Measurements from ENCODE around the gene TSGA10IP. TPM values are rescaled to one million over a fixed set of nuclear protein-coding genes. Genes with fewer than 3 reads are reported as not detected.

The TSGA10IP gene
- total RNA-seq, 1 experiment from 2014 or later: not detected

GRCh38 chr11:65965986-65966762 is 20.9 kb downstream of the TSGA10IP start:
- Histone ChIP-seq H3K27me3 (ENCODE audit: insufficient read depth, low read length) (no peaks in the 10 kb centered on the region), H4K20me1 (ENCODE audit: insufficient read depth) (no peaks in the 10 kb centered on the region), H3K4me1 (ENCODE audit: control insufficient read depth in 1 of 2, insufficient read depth in 2 of 2, low read length in 2 of 2) (peaks cover 8 to 10% of the 10 kb centered on the region in 2 experiments; a peak in 3 of 4 replicates), H3K27ac (ENCODE audit: low read depth, low read length) (no peak overlapping the region), H3K36me3 (ENCODE audit: control insufficient read depth in 1 of 2, insufficient read depth in 2 of 2, low read length in 2 of 2) (peaks cover 31 to 46% of the 10 kb centered on the region in 2 experiments; a peak in 3 of 4 replicates), H3K9me2 (ENCODE audit: insufficient read depth) (no peaks in the 10 kb centered on the region), H2AFZ (ENCODE audit: low read depth, low read length, poor library complexity, severe bottlenecking) (no peak overlapping the region), H3K9me3 (ENCODE audit: control insufficient read depth in 1 of 2, insufficient read depth in 1 of 2, low read depth in 1 of 2, low read length in 2 of 2) (no peaks in the 10 kb centered on the region), H3K79me2 (ENCODE audit: insufficient read depth, low read length) (peaks cover 52% of the 10 kb centered on the region), H3K4me2 (ENCODE audit: low read length) (no peak overlapping the region), H3K9ac (ENCODE audit: low read length) (no peak overlapping the region), H3K4me3 (replicated peaks in 1 of 2; ENCODE audit: low read depth in 1 of 2, low read length in 2 of 2) (no peak overlapping the region)
- ChIA-PET CTCF (no interaction called here), POLR2A (no interaction called here), RAD21 (ENCODE audit: low non-redundant PET in 1 of 2, low total read pairs in 2 of 2, uncharacterized antibody in 2 of 2, unreplicated experiment in 2 of 2) (no interaction called here)
- ATAC-seq: no peak
- no TSS peak for BruUV-seq (replicated peaks)
- intact Hi-C loops (cut with micrococcal nuclease): no loop called here
- DNase-seq (ENCODE audit: low read depth, low spot score): no peak
- TF ChIP-seq SP1 (IDR thresholded peaks at IDR 0.05; ENCODE audit: low read depth) (no peak), CEBPB (IDR thresholded peaks at IDR 0.05; ENCODE audit: low read depth) (no peak), SRF (IDR thresholded peaks at IDR 0.05; ENCODE audit: low read depth) (no peak), POLR2AphosphoS5 (IDR thresholded peaks at IDR 0.05; ENCODE audit: low read depth, low read length) (no peak), CTCF (IDR thresholded peaks at IDR 0.05 in 2 of 3, conservative IDR thresholded peaks at IDR 0.05 in 1 of 3; ENCODE audit: borderline replicate concordance in 1 of 3, insufficient read depth in 1 of 3, low read depth in 2 of 3, low read length in 2 of 3) (no peak), ZBTB33 (IDR thresholded peaks at IDR 0.05; ENCODE audit: extremely low read depth, insufficient replicate concordance, low read length) (no peak), CBX3 (IDR thresholded peaks at IDR 0.05; ENCODE audit: low read depth) (no peak), SIN3A (IDR thresholded peaks at IDR 0.05; ENCODE audit: low read depth) (no peak), POLR2A (IDR thresholded peaks at IDR 0.05; ENCODE audit: borderline replicate concordance, extremely low read depth, insufficient read depth, insufficient read length) (no peak), EZH2 (IDR thresholded peaks at IDR 0.05) (no peak), REST (IDR thresholded peaks at IDR 0.05; ENCODE audit: low read depth) (no peak), EGR1 (IDR thresholded peaks at IDR 0.05; ENCODE audit: low read depth) (no peak), TCF7L2 (IDR thresholded peaks at IDR 0.05; ENCODE audit: borderline replicate concordance, extremely low read depth, insufficient read depth, insufficient read length) (no peak), ELF1 (IDR thresholded peaks at IDR 0.05; ENCODE audit: borderline replicate concordance, low read depth) (no peak), YY1 (IDR thresholded peaks at IDR 0.05; ENCODE audit: extremely low read depth, insufficient replicate concordance, low read depth, low read length) (no peak), ZNF274 (IDR thresholded peaks at IDR 0.05; ENCODE audit: low read depth, low read length) (no peak), MAX (IDR thresholded peaks at IDR 0.05) (no peak), FOSL1 (IDR thresholded peaks at IDR 0.05; ENCODE audit: low read depth) (no peak), EZH2phosphoT487 (IDR thresholded peaks at IDR 0.05; ENCODE audit: borderline replicate concordance) (no peak), RAD21 (IDR thresholded peaks at IDR 0.05; ENCODE audit: low read depth) (no peak)
